ENCODE measurements around the gene SEPTIN2.

GRCh38 chr2:241302759-241303651 is 12.7 kb upstream of the SEPTIN2 start:
- TF ChIP-seq FOS (IDR thresholded peaks at IDR 0.05; ENCODE audit: borderline replicate concordance, insufficient read depth, low read length) (no peak), JUN (IDR thresholded peaks at IDR 0.05; ENCODE audit: borderline replicate concordance, insufficient read depth, insufficient read length, low read depth) (no peak), EZH2 (IDR thresholded peaks at IDR 0.05; ENCODE audit: borderline replicate concordance, low read depth, low read length, severe bottlenecking) (no peak), CTCF (IDR thresholded peaks at IDR 0.05; ENCODE audit: extremely low read depth in 1 of 2, insufficient read depth in 1 of 2, low read depth in 1 of 2, low read length in 2 of 2) (no peak), POLR2A (IDR thresholded peaks at IDR 0.05; ENCODE audit: low read depth, low read length) (no peak), MAX (IDR thresholded peaks at IDR 0.05; ENCODE audit: insufficient read depth, insufficient read length) (no peak), POLR2AphosphoS5 (IDR thresholded peaks at IDR 0.05; ENCODE audit: insufficient read depth, low read depth, low read length) (no peak), MYC (IDR thresholded peaks at IDR 0.05; ENCODE audit: low read depth, low read length) (no peak), GATA2 (IDR thresholded peaks at IDR 0.05; ENCODE audit: insufficient read depth, insufficient read length, low read depth, low read length) (no peak)
